Measurements from ENCODE around the gene ARHGEF28.

The ARHGEF28 gene

GRCh38 chr5:73895471-73895870 is 269.5 kb downstream of the ARHGEF28 start:
- DNase-seq (ENCODE audit: low read depth in 2 of 3, low spot score in 1 of 3): no peak

- DNase-seq (ENCODE audit: low read depth in 2 of 3, low spot score in 1 of 3): no peak
These were observed 270.1 kb downstream of the ARHGEF28 start for GRCh38 chr5:73896097-73896496.

GRCh38 chr5:73896668-73897067 is 270.7 kb downstream of the ARHGEF28 start:
- no peak for DNase-seq (ENCODE audit: low read depth in 2 of 3, low spot score in 1 of 3)

GRCh38 chr5:73897893-73898292 is 271.9 kb downstream of the ARHGEF28 start:
- DNase-seq (ENCODE audit: low read depth in 2 of 3, low spot score in 1 of 3): no peak

GRCh38 chr5:73899055-73899454 is 273.1 kb downstream of the ARHGEF28 start:
- DNase-seq (ENCODE audit: low read depth in 2 of 3, low spot score in 1 of 3): no peak

GRCh38 chr5:73899916-73900315 is 273.9 kb downstream of the ARHGEF28 start:
- DNase-seq (ENCODE audit: low read depth in 2 of 3, low spot score in 1 of 3): no peak

GRCh38 chr5:73900566-73900965 is 274.6 kb downstream of the ARHGEF28 start:
- no peak for DNase-seq (ENCODE audit: low read depth in 2 of 3, low spot score in 1 of 3)

GRCh38 chr5:73901043-73901442 is 275.0 kb downstream of the ARHGEF28 start:
- no peak for DNase-seq (ENCODE audit: low read depth in 2 of 3, low spot score in 1 of 3)

GRCh38 chr5:73901455-73901854 is 275.5 kb downstream of the ARHGEF28 start:
- no peak for DNase-seq (ENCODE audit: low read depth in 2 of 3, low spot score in 1 of 3)

- DNase-seq (ENCODE audit: low read depth in 2 of 3, low spot score in 1 of 3): peak in 1 of 3 donors; percentile 24
These were observed 276.5 kb downstream of the ARHGEF28 start for GRCh38 chr5:73902327-73903051.

- no peak for DNase-seq (ENCODE audit: low read depth in 2 of 3, low spot score in 1 of 3)
These were observed 277.2 kb downstream of the ARHGEF28 start for GRCh38 chr5:73903169-73903568.

- DNase-seq (ENCODE audit: low read depth in 2 of 3, low spot score in 1 of 3): no peak
These were observed 280.3 kb downstream of the ARHGEF28 start for GRCh38 chr5:73906277-73906676.

- DNase-seq (ENCODE audit: low read depth in 2 of 3, low spot score in 1 of 3): no peak
These were observed 281.2 kb downstream of the ARHGEF28 start for GRCh38 chr5:73907164-73907563.

- DNase-seq (ENCODE audit: low read depth in 2 of 3, low spot score in 1 of 3): no peak
These were observed 282.4 kb downstream of the ARHGEF28 start for GRCh38 chr5:73908395-73908794.

- no peak for DNase-seq (ENCODE audit: low read depth in 2 of 3, low spot score in 1 of 3)
These were observed 282.9 kb downstream of the ARHGEF28 start for GRCh38 chr5:73908846-73909245.

- no peak for DNase-seq (ENCODE audit: low read depth in 2 of 3, low spot score in 1 of 3)
These were observed 283.5 kb downstream of the ARHGEF28 start for GRCh38 chr5:73909474-73909873.

- no peak for DNase-seq (ENCODE audit: low read depth in 2 of 3, low spot score in 1 of 3)
These were observed 285.9 kb downstream of the ARHGEF28 start for GRCh38 chr5:73911761-73912393.

- no peak for DNase-seq (ENCODE audit: low read depth in 2 of 3, low spot score in 1 of 3)
These were observed 286.9 kb downstream of the ARHGEF28 start for GRCh38 chr5:73912821-73913271.

GRCh38 chr5:73913971-73914370 is 288.0 kb downstream of the ARHGEF28 start:
- no peak for DNase-seq (ENCODE audit: low read depth in 2 of 3, low spot score in 1 of 3)

- no peak for DNase-seq (ENCODE audit: low read depth in 2 of 3, low spot score in 1 of 3)
These were observed 289.3 kb downstream of the ARHGEF28 start for GRCh38 chr5:73915345-73915744.

- DNase-seq (ENCODE audit: low read depth in 2 of 3, low spot score in 1 of 3): no peak
These were observed 291.4 kb downstream of the ARHGEF28 start for GRCh38 chr5:73917433-73917832.

GRCh38 chr5:73917891-73918290 is 291.9 kb downstream of the ARHGEF28 start:
- no peak for DNase-seq (ENCODE audit: low read depth in 2 of 3, low spot score in 1 of 3)

- DNase-seq (ENCODE audit: low read depth in 2 of 3, low spot score in 1 of 3): no peak
These were observed 292.8 kb downstream of the ARHGEF28 start for GRCh38 chr5:73918791-73919221.
